ENCODE results near the gene NOS1AP.

NOS1AP gene

GRCh38 chr1:162397943-162398560, 328.6 kb downstream of the NOS1AP start:
- H3K27me3 ChIP-seq (ENCODE audit: control insufficient read depth, low read length), result peaks cover 37% of the 10 kb centered on the region
- H3K27ac ChIP-seq (ENCODE audit: low read depth, low read length), result no peak overlapping the region
- TF ChIP-seq EZH2phosphoT487 (IDR thresholded peaks at IDR 0.05; ENCODE audit: borderline replicate concordance, low read length), result no peak
- TF ChIP-seq, protein P1, sequence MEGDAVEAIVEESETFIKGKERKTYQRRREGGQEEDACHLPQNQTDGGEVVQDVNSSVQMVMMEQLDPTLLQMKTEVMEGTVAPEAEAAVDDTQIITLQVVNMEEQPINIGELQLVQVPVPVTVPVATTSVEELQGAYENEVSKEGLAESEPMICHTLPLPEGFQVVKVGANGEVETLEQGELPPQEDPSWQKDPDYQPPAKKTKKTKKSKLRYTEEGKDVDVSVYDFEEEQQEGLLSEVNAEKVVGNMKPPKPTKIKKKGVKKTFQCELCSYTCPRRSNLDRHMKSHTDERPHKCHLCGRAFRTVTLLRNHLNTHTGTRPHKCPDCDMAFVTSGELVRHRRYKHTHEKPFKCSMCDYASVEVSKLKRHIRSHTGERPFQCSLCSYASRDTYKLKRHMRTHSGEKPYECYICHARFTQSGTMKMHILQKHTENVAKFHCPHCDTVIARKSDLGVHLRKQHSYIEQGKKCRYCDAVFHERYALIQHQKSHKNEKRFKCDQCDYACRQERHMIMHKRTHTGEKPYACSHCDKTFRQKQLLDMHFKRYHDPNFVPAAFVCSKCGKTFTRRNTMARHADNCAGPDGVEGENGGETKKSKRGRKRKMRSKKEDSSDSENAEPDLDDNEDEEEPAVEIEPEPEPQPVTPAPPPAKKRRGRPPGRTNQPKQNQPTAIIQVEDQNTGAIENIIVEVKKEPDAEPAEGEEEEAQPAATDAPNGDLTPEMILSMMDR (IDR thresholded peaks at IDR 0.05; ENCODE audit: low read depth, low read length, poor library complexity, severe bottlenecking), result no peak
- no peaks in the 10 kb centered on the region for H3K9me3 ChIP-seq (ENCODE audit: control insufficient read depth, insufficient read depth, low read length)
- no peak overlapping the region for H3K4me2 ChIP-seq (ENCODE audit: low read length)
- no peaks in the 10 kb centered on the region for H3F3A ChIP-seq (ENCODE audit: control insufficient read depth, insufficient read depth)
- no peaks in the 10 kb centered on the region for H3K4me1 ChIP-seq (ENCODE audit: control insufficient read depth, low read length)
- H4K20me1 ChIP-seq (ENCODE audit: control insufficient read depth, insufficient read depth, low read depth, low read length), result no peaks in the 10 kb centered on the region
- no peaks in the 10 kb centered on the region for H3K9me2 ChIP-seq (replicated peaks; ENCODE audit: control insufficient read depth, low read length)
- no peak overlapping the region for H3K4me3 ChIP-seq (ENCODE audit: low read length)
- no peaks in the 10 kb centered on the region for H3K36me3 ChIP-seq (ENCODE audit: control insufficient read depth, low read length)
- H3K79me2 ChIP-seq (ENCODE audit: control insufficient read depth, low read length), result no peaks in the 10 kb centered on the region

DNA sequence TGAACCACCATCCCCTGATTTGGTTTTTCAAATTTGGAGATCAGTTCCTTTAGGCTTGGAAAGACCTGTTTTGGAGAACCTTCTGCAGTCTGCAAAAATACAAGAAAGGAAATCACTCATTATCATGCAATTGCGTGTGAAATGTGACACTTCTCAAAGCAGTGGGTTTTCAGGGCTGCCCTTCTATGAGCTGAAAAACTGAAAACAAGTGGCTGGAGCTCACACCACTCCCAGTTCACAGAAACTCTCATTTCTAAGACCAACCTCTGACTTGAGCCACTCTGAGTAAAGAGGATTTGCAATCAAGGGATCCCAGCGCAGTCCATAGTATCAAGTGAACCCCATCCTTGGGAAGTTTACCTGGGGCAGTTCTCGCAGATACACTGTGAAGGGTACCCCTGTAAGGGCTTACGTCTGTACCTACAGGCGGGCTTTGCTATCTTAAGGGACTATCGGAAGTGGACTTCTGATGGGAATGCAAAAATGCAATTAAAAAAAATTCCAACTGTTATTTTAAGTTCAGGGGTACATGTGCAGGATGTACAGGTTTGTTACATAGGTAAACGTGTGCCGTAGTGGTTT, 329.6 kb downstream of the NOS1AP start:
- Histone ChIP-seq H3K36me3 (ENCODE audit: control insufficient read depth, low read length) (no peaks in the 10 kb centered on the region), H3K4me3 (ENCODE audit: low read length) (no peak overlapping the region), H3K9me2 (replicated peaks; ENCODE audit: control insufficient read depth, low read length) (no peaks in the 10 kb centered on the region), H3K27me3 (ENCODE audit: control insufficient read depth, low read length) (peaks cover 37% of the 10 kb centered on the region), H3K79me2 (ENCODE audit: control insufficient read depth, low read length) (no peaks in the 10 kb centered on the region), H4K20me1 (ENCODE audit: control insufficient read depth, insufficient read depth, low read depth, low read length) (no peaks in the 10 kb centered on the region), H3F3A (ENCODE audit: control insufficient read depth, insufficient read depth) (no peaks in the 10 kb centered on the region), H3K9me3 (ENCODE audit: control insufficient read depth, insufficient read depth, low read length) (no peaks in the 10 kb centered on the region), H3K4me2 (ENCODE audit: low read length) (no peak overlapping the region), H3K27ac (ENCODE audit: low read depth, low read length) (no peak overlapping the region), H3K4me1 (ENCODE audit: control insufficient read depth, low read length) (no peaks in the 10 kb centered on the region)
- TF ChIP-seq, protein P1 (IDR thresholded peaks at IDR 0.05; ENCODE audit: low read depth, low read length, poor library complexity, severe bottlenecking), result no peak
- TF ChIP-seq EZH2phosphoT487 (IDR thresholded peaks at IDR 0.05; ENCODE audit: borderline replicate concordance, low read length), result no peak

- Histone ChIP-seq H4K20me1 (ENCODE audit: control insufficient read depth, insufficient read depth, low read depth, low read length) (no peaks in the 10 kb centered on the region), H3K27ac (ENCODE audit: low read depth, low read length) (no peak overlapping the region), H3K27me3 (ENCODE audit: control insufficient read depth, low read length) (peaks cover 34% of the 10 kb centered on the region), H3F3A (ENCODE audit: control insufficient read depth, insufficient read depth) (no peaks in the 10 kb centered on the region), H3K36me3 (ENCODE audit: control insufficient read depth, low read length) (no peaks in the 10 kb centered on the region), H3K9me3 (ENCODE audit: control insufficient read depth, insufficient read depth, low read length) (no peaks in the 10 kb centered on the region), H3K79me2 (ENCODE audit: control insufficient read depth, low read length) (no peaks in the 10 kb centered on the region), H3K4me3 (ENCODE audit: low read length) (no peak overlapping the region), H3K4me1 (ENCODE audit: control insufficient read depth, low read length) (no peaks in the 10 kb centered on the region), H3K9me2 (replicated peaks; ENCODE audit: control insufficient read depth, low read length) (no peaks in the 10 kb centered on the region), H3K4me2 (ENCODE audit: low read length) (no peak overlapping the region)
- TF ChIP-seq EZH2phosphoT487 (IDR thresholded peaks at IDR 0.05; ENCODE audit: borderline replicate concordance, low read length), result no peak
- TF ChIP-seq, protein P1 (IDR thresholded peaks at IDR 0.05; ENCODE audit: low read depth, low read length, poor library complexity, severe bottlenecking), result no peak
Measured at GRCh38 chr1:162400790-162401355, 331.4 kb downstream of the NOS1AP start.

Data from DOHH2 (cell line).